ENCODE measurements around the gene DGKK.
"Not testable (repeated sequence)": the region's sequence is repeated elsewhere in the genome, so short reads cannot be mapped to it uniquely, and the experiment has no call there.

DGKK gene

DNA sequence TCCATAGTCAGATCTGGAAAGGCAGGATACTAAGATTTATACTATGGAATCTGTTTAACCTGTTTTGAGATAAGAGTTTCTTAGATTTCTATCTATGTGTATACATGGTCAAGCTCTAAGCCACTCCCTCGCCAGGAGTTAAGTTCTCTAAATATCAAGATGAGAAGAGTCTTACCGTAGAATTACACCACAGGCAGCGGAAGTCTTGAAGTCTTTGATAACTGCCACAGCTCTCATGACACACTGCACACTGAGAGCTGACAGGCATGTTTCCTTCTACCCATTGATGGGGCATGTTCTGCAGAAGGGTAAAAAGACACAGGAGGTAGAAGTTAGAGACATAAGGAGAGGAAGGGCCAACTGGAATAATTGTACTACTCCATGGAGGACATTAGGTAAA lies 67.7 kb downstream of the DGKK start:
- no peak for TF ChIP-seq EZH2 (IDR thresholded peaks at IDR 0.05)
- no peak for TF ChIP-seq POLR2AphosphoS5 (IDR thresholded peaks at IDR 0.05; ENCODE audit: borderline replicate concordance, low read depth, low read length)
- no peak for TF ChIP-seq FOXP2 (optimal IDR thresholded peaks at IDR 0.05; ENCODE audit: control extremely low read depth, extremely low read length, insufficient read depth)
- H3K27ac ChIP-seq, result no peak overlapping the region
- no peak for DNase-seq (ENCODE audit: low read depth, low spot score)
- H3K36me3 ChIP-seq (ENCODE audit: insufficient read depth, low read length), result no peaks in the 10 kb centered on the region
- no peak overlapping the region for H3K4me3 ChIP-seq
- no peaks in the 10 kb centered on the region for H3K9me3 ChIP-seq (ENCODE audit: low read depth, low read length)
- H3K9ac ChIP-seq (ENCODE audit: insufficient read length), result no peak overlapping the region

DNA sequence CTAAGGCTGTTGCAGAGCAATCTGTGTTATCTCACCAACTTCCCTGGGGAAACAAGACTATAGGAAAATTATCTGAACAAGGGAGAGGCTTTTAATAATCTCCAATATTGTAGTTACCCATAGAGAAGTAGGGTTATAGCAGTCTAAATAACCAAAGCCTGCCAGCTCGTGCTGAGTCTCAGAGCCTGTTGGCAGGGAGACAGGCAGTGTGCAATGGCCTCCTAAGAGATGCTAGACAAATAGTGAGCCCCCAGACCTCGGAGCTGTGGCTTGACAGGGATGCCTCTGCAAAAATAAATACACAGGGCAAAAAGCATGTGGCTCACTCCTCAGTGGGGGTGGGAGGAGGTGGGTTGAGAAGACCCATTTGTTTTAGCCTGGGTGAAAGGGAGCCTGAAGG lies 76.7 kb downstream of the DGKK start:
- H3K27ac ChIP-seq, result no peak overlapping the region
- H3K9me3 ChIP-seq (ENCODE audit: low read depth, low read length), result no peaks in the 10 kb centered on the region
- TF ChIP-seq EZH2 (IDR thresholded peaks at IDR 0.05) (no peak), POLR2AphosphoS5 (IDR thresholded peaks at IDR 0.05; ENCODE audit: borderline replicate concordance, low read depth, low read length) (no peak), FOXP2 (optimal IDR thresholded peaks at IDR 0.05; ENCODE audit: control extremely low read depth, extremely low read length, insufficient read depth) (no peak)

DNA sequence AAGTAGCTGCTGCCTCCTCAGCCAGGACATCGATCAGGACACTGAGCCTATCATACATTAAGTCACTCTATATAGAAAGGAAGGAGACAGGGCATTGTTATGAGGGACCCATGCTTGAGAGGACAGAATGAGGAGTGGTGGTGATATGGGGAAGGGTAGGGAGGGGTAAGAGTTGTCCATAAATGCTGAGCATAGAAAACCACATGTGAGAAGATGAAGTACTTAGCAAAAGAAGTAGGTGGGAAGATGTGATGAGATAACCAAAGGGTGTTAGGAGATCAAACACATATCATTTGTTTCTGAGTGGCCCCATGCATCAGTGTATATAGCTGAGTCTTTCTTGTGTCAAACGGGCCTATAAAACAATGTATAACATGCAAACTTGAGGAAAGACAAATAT lies 84.1 kb downstream of the DGKK start:
- Histone ChIP-seq H3K36me3 (ENCODE audit: insufficient read depth, low read length) (no peaks in the 10 kb centered on the region), H3K9ac (ENCODE audit: insufficient read length) (no peak overlapping the region), H3K27ac (no peak overlapping the region), H3K4me3 (no peak overlapping the region), H3K9me3 (ENCODE audit: low read depth, low read length) (no peaks in the 10 kb centered on the region)
- no peak for DNase-seq (ENCODE audit: low read depth, low spot score)
- no peak for TF ChIP-seq POLR2AphosphoS5 (IDR thresholded peaks at IDR 0.05; ENCODE audit: borderline replicate concordance, low read depth, low read length)
- TF ChIP-seq EZH2 (IDR thresholded peaks at IDR 0.05), result no peak
- no peak for TF ChIP-seq FOXP2 (optimal IDR thresholded peaks at IDR 0.05; ENCODE audit: control extremely low read depth, extremely low read length, insufficient read depth)

More for the DNA sequence above, 76.7 kb downstream of the DGKK start:
- H3K4me3 ChIP-seq, result no peak overlapping the region
- H3K36me3 ChIP-seq (ENCODE audit: insufficient read depth, low read length), result no peaks in the 10 kb centered on the region
- no peak overlapping the region for H3K9ac ChIP-seq (ENCODE audit: insufficient read length)
- DNase-seq (ENCODE audit: low read depth, low spot score), result no peak

DNA sequence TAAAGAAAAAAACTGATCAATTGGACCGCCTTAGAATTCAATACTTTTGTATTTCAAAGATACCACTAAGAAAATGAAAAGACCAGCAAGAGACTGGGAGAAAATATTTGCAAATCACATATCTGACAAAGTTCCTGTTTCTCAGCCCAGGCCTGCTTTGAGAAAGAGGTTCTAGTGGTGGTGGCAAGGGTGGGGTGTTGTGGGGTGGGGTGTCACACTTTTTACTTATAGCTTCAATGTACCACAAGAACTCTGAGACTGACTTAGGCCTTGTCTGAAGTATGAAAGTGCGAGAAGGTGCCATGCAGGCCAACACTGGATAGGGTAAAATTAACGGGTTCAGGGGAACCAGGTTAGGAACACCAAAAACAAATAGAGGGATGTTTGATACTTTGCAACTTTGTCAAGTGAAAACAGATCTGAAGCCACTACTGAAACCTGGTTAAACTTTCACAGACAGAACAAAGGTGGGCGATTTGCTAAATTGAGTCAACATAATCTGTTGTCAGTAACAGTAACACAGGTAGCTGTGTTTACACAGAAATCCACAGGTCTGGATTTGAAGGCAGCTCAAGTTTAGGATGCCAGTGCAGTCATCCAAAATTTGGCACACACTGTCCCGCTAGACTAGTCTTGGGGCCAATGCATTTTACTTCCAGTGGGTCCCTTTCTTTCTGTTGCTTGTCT lies 88.8 kb downstream of the DGKK start:
- TF ChIP-seq EZH2 (IDR thresholded peaks at IDR 0.05) (no peak), POLR2AphosphoS5 (IDR thresholded peaks at IDR 0.05; ENCODE audit: borderline replicate concordance, low read depth, low read length) (no peak), FOXP2 (optimal IDR thresholded peaks at IDR 0.05; ENCODE audit: control extremely low read depth, extremely low read length, insufficient read depth) (no peak)
- H3K9ac ChIP-seq (ENCODE audit: insufficient read length), result no peak overlapping the region
- H3K27ac ChIP-seq, result no peak overlapping the region
- H3K4me3 ChIP-seq, result no peak overlapping the region
- DNase-seq (ENCODE audit: low read depth, low spot score), result no peak
- H3K9me3 ChIP-seq (ENCODE audit: low read depth, low read length), result no peaks in the 10 kb centered on the region
- no peaks in the 10 kb centered on the region for H3K36me3 ChIP-seq (ENCODE audit: insufficient read depth, low read length)

DNA sequence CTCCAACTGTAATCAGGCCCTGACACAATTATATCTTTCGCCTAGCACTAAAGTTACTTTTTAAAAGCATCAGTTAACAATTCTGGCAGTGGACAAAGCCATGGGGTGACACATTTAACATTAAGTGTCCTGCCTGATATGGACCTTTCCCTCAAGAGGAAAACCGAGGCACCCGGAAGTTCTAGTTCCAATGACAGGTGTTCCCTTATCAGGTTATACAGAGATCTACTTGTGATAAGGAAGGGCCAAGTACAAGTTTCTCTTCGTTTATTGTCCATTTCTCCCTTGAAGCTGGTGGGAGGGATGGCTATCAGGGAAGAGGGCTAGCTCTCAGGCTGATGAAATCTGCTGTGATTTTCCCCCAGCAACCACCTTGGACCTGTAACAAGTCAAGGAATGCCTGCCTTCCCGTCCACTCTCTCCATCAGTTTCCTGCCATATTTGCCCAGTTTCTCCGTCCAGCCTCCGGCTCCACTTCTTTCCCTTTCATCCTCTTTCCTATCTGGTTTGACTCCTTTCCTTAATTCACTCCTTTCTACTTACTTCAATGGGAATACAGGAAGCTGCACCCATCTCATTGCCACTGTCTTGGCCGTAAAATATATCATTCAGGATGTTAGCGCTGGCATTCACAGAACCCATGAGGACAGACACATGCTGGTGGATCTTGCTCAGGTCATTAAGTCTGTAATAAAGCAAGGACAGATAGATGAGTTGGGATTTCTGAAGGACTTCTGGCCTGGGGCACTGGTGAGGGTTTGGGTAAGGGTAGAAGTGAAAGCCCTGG lies 95.0 kb downstream of the DGKK start:
- Histone ChIP-seq H3K9ac (ENCODE audit: insufficient read length) (no peak overlapping the region), H3K9me3 (ENCODE audit: low read depth, low read length) (no peaks in the 10 kb centered on the region), H3K27ac (no peak overlapping the region), H3K4me3 (no peak overlapping the region), H3K36me3 (ENCODE audit: insufficient read depth, low read length) (no peaks in the 10 kb centered on the region)
- TF ChIP-seq POLR2AphosphoS5 (IDR thresholded peaks at IDR 0.05; ENCODE audit: borderline replicate concordance, low read depth, low read length) (no peak), FOXP2 (optimal IDR thresholded peaks at IDR 0.05; ENCODE audit: control extremely low read depth, extremely low read length, insufficient read depth) (no peak), EZH2 (IDR thresholded peaks at IDR 0.05) (no peak)
- DNase-seq (ENCODE audit: low read depth, low spot score), result no peak

DNA sequence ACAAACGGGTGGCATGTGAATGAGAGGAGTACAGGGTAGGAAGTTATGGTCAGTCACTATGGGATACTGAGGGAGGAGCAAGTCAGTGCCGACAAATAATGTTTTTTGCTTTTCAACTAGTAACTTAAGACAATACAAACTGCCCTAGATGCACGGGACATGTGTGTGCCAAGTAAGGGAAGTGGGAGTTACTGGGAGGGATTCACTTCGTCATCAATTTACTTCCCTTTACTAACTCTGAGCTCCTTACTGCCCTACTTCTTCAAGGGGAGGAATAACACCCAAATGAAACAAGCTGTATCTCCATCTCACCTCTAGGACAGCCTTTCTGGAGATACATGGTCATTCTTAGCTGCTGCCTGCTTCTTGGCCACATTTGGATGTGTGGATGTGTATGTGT lies 97.7 kb downstream of the DGKK start:
- Histone ChIP-seq H3K4me3 (no peak overlapping the region), H3K36me3 (ENCODE audit: insufficient read depth, low read length) (no peaks in the 10 kb centered on the region), H3K9me3 (ENCODE audit: low read depth, low read length) (no peaks in the 10 kb centered on the region), H3K9ac (ENCODE audit: insufficient read length) (no peak overlapping the region), H3K27ac (no peak overlapping the region)
- no peak for DNase-seq (ENCODE audit: low read depth, low spot score)
- TF ChIP-seq EZH2 (IDR thresholded peaks at IDR 0.05), result no peak
- TF ChIP-seq FOXP2 (optimal IDR thresholded peaks at IDR 0.05; ENCODE audit: control extremely low read depth, extremely low read length, insufficient read depth), result no peak
- no peak for TF ChIP-seq POLR2AphosphoS5 (IDR thresholded peaks at IDR 0.05; ENCODE audit: borderline replicate concordance, low read depth, low read length)

DNA sequence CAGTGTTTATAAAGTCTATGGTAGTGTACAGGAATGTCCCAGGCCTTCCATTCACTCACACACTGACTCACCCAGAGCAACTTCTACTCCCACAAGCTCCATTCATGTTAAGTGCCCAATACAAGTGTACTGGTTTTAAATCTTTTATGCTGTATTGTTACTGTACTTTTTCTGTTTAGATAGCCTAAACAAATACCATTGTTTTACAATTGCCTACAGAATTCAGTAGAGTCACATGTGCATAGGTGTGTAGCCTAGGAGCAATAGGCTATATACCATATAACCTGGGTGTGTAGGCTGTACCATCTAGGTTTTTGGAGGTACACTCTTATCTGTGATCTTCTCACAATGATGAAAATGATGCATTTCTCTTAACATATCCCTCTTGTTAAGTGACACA lies 126.7 kb downstream of the DGKK start:
- TF ChIP-seq FOXP2 (optimal IDR thresholded peaks at IDR 0.05; ENCODE audit: control extremely low read depth, extremely low read length, insufficient read depth), result no peak
- Histone ChIP-seq H3K27ac (no peak overlapping the region), H3K36me3 (ENCODE audit: insufficient read depth, low read length) (no peaks in the 10 kb centered on the region), H3K9ac (ENCODE audit: insufficient read length) (no peak overlapping the region), H3K9me3 (ENCODE audit: low read depth, low read length) (no peaks in the 10 kb centered on the region), H3K4me3 (no peak overlapping the region)
- DNase-seq (ENCODE audit: low read depth, low spot score), result no peak

DNA sequence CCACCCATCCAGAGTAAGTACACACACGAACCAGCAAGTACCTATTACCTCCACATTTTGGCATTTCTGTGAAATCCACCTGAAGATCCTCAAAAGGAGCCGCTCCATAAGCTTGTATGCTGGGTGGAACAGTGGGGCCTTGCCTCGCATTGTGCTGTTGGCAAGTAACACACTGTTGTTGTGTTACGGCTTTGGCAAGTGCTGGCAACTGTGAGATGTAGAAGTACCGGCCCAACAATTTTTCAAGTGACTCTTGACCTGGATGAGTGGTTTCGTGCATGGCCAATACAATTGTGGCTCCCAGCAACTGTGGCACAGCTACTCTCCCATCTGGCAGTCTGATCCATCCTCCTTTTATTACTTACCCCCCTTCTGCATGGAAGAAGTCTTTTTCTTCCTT lies 137.3 kb downstream of the DGKK start:
- no peaks in the 10 kb centered on the region for H3K9me3 ChIP-seq (ENCODE audit: low read depth, low read length)
- no peak for DNase-seq (ENCODE audit: low read depth, low spot score)
- H3K4me3 ChIP-seq, result no peak overlapping the region
- H3K36me3 ChIP-seq (ENCODE audit: insufficient read depth, low read length), result no peaks in the 10 kb centered on the region
- H3K27ac ChIP-seq, result no peak overlapping the region
- no peak for TF ChIP-seq EZH2 (IDR thresholded peaks at IDR 0.05)
- TF ChIP-seq POLR2AphosphoS5 (IDR thresholded peaks at IDR 0.05; ENCODE audit: borderline replicate concordance, low read depth, low read length), result no peak
- TF ChIP-seq FOXP2 (optimal IDR thresholded peaks at IDR 0.05; ENCODE audit: control extremely low read depth, extremely low read length, insufficient read depth), result no peak
- no peak overlapping the region for H3K9ac ChIP-seq (ENCODE audit: insufficient read length)

DNA sequence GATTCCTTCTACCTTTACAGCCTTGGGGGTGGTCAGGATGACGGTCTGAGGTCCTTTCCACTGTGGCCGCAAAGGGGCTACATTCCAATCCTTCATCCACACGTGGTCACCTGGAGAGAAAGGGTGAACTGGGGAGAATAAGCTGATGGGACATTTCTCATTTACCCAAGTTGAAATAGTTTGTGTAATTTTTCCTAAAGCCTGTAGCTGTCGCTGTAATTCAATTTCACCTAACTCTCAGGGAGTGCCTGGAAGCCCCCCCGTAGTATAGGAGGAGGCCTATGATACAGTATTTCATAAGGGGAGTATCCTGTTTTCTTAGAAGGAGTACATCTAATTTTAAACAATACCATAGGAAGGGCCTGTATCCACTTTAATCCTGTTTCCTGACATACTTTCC lies 138.0 kb downstream of the DGKK start:
- DNase-seq (ENCODE audit: low read depth, low spot score); H3K36me3 ChIP-seq (ENCODE audit: insufficient read depth, low read length); H3K9me3 ChIP-seq (ENCODE audit: low read depth, low read length); H3K27ac ChIP-seq; H3K9ac ChIP-seq (ENCODE audit: insufficient read length); H3K4me3 ChIP-seq: not testable (repeated sequence)

Data from SK-N-MC (cell line).